Stimulated activated CD4-positive, alpha-beta T cell treated with anti-CD3 and anti-CD28 coated beads, Interleukin-1b, Interleukin-23, amount 100 ng/mL, for 1 hour (primary cell): ENCODE measurements around the gene NFX1.

Experiments
- DNase-seq, 2 donors: peaks; one replicate each; pipeline ENCODE4 v3.0.0-alpha.2; 2020; ENCODE audit warnings: low read depth in 2 of 2

NFX1 gene

DNA sequence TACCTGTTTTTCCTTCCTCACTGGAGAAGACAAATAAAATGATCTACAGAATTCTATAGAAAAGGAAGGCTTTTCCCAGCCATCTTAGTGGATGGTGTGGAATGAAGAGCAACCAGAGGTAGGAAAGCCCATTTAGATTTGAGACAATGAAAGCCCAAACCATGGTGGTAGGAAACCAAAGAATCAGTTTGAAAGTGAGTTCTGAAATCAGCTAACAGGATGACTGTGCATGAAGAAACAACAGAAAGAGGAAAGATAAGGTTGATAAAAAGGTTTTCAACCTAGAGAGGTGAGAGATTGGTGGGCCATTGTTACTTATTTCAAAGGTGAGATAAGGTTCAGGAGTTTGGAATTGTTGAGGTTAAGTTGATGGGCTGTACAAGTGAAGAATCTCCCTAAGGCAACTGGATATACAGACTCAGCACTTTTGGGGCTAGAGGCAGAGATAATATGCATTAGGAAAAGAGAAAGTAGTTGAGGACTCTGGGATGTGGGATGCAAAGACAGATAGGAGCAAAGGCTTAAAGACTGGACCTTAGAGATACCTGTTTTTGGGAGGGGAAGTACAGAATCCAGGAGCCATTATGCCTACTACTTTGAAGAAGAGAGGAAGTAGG lies 23.1 kb upstream of the NFX1 start:
- no peak for DNase-seq

DNA sequence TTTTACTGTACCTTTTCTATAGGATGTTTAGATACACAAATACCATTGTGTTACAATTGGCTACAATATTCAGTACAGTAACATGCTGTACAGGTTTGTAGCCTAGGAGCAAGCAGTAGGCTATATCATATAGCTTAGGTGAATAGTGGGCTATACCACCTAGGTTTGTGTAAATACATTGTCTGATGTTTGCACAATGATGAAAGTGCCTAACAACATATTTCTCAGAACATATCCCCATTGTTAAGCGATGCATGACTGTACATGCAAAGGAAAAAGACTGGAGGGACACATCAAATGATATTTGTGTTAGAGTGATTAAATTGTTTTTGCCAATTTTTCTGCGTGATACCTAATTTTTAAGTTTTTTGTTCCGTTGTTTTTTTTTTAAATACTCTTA lies 20.2 kb upstream of the NFX1 start:
- DNase-seq = no peak

DNA sequence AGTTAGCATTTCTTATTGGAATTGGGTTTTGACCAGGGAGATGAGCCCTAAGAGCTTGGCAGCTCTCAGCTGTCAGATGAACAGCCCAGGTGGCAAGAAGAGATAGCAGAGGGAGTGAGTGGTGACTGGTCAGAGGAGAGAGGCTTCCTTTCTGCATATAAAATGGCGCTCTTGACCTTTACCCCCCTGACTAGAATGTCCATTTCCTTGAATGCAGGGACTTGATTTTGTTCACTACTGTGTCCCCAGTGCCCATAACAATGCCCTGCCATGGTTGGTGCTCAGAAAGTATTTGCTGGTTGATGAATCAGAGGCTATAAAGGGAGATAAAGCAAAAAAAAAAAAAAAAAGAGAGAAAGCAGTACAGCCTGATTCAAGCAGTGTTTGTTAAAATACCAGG lies 18.3 kb upstream of the NFX1 start:
- DNase-seq = no peak

DNA sequence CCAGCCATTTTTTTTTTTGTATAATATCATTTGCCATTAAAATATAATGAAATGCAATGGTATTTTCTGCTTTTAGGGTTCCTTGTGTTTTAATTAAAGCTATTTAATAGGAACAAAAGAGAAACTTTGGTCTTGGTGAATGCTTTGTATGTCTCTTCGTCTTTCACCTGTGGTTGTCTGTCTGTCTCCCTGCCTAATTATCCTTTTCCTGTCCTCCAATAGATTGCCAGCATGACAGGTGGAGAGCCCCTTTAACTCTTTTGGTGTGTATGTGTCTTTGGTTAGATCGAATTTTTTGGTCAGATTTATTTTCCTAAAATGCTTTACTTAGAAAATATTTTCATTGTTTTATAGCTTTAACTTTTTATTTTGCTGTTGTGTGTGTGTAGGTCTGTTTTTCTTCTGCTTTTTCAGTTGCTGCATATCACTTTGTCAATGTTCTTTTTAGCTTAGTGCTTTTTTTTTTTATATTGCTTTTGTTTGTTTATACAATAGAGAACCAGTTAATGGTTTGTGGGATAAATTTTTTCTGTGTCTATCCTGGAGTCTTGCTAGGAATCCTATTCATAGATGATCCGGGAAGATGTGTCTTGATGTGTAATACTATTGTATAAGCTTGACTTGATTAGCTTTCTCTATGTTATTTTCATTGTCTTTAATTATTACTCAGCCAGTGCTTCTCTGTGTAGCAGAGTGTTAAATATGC lies 16.9 kb upstream of the NFX1 start:
- no peak for DNase-seq

DNA sequence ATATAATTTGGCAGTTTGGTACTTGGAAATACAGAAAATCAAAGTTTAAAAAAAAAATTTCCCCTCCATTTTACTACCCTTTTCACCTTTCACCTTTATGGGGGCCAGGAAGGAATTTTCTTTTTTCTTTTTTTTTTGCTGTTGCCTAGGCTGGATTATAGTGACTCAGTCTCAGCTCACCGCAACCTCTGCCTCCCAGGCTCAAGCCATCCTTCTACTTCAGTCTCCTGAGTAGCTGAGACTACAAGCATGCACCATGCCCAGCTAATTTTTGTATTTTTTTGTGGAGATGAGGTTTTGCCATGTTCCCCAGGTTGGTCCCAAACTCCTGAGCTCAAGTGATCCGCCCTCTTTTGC lies 16.4 kb upstream of the NFX1 start:
- no peak for DNase-seq

DNA sequence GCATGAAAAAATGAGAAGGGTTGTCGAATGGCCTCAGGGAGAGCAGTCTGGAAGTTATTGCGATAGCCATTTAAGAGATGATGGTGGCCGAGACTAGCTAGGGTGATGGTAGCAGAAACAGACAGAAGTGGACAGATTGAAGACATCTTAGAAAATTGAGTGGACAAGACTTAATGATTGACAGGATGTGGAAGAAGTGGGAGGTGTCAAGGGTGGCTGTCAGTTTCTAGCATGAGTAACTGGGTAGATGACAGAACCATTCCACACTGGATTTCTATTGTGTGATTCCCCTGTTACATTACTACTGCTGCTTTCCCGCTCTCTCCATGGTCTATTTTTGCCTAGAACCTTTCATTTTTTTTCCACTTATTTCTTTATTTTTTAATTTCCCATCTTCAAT lies 12.8 kb upstream of the NFX1 start:
- no peak for DNase-seq

DNA sequence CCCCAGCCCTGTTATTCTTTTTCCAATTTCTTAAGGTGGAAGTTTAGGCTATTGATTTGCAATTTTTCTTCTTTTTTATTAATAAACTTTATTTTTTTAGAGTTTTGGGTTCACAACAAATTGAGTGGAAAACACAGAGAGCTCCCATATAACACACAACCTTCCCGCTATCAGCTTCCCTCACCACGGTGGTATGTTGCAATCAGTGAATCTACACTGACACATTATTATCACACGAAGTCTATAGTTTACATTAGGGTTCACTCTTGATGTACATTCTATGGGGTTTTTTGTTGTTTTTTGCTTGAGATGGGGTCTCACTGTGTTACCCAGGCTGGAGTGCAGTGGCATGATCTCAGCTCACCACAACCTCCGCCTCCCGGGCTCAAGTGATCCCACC lies 4.8 kb upstream of the NFX1 start:
- DNase-seq = no peak

DNA sequence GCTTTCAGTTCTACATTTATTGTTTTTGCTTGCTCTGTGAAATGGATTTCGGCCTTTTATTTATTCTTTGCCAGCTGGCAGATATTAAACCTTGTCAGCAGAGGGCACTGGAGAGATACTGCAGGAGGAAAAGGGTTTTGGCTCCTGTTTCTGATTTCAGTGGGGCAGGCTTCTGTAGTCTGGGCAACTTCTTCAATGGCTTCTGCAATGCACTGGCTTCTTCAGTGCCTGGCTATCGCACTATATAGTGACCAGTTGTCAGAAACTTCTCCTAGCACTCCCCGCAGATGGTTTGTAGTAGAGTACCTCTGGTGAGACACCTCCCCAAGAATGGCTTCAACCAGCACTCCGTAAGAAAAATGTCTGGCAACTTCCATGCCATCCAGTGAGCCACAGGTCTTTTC lies 3.2 kb upstream of the NFX1 start:
- no peak for DNase-seq

DNA sequence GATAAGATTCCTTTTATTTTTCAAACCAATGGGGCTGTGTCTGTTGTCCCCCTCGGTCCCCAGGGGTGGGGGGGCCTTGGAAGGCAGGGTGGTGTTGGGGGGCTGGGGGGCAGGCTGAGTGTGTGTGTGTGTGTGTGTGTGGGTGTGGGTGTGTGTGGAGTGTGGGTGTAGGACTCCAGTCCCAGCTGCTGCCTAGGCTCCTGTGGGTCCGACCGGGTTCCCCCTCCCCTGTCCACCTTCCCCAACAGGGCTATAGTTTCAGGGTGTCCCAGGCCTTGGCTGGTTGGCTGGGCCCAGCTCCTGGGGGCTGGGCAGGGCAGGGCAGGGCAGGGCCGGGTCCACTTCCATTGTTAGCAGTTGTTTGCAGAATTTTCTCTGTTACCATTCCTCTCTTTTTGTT lies 2.1 kb upstream of the NFX1 start:
- no peak for DNase-seq

DNA sequence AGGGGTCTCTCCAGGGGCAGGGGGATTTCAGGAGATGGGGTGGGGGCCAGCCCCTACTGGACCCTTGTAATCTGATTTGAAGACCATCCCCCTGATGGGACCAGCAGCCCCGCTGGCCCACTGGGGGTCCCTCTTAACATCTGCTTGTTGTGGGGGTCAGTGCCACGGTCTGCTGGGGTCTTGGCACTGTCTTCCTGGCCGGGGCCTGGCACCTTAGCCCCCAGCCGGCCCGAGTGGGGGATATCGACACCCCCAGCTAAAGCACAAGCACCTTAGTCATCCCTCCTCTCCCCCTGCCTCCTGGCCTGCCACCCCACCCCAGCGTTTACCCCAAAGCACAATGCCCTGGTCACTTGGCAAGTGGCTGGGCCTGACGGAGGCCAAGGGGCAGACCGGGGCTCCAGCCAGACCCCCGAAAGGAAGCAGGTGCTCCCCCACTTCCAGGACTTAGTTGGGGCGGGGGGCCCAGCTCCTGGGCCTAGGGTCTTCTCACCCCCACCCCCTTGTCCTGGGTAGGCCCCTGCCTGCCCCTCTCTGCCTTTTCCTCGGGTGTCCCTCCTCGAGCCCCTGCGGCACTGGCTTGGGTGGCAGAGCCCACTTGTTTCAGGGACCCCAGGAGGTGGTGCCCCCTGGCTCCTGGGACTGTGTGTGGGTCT lies 1.4 kb upstream of the NFX1 start:
- no peak for DNase-seq

DNA sequence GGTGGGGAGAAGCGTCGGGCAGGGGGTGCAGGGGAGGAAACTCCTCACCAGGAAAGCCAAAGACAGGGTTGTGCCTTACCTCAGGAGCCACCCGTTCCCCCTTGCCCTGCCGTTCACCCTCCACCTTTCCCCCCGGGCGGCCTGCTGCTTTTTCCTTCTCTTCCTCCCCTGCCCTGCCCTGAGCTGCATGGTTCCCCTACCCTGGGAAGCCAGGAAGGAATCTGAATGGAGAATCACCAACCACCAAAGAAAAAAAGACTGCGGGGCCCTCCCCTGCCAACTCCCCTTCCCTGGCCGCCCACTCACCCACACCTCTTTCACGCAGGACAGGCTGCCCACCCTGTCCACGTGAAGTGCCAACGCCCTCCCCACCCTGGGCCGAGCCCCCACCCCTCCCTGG lies 820 bp upstream of the NFX1 start:
- no peak for DNase-seq

DNA sequence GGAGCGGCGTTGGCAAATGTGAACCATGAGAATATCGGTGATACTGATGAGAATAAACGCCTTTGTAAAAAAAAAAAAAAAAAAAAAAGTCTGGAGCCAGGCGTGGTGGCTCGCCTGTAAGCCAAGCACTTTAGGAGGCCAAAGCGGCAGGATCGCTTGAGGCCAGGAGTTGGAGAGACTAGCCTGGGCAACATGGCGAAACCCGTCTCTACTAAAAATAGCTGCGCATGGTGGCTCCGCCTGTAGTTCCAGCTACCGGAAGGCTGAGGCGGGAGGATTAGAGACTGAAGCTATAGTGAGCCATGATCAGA lies 425 bp upstream of the NFX1 start:
- no peak for DNase-seq

DNA sequence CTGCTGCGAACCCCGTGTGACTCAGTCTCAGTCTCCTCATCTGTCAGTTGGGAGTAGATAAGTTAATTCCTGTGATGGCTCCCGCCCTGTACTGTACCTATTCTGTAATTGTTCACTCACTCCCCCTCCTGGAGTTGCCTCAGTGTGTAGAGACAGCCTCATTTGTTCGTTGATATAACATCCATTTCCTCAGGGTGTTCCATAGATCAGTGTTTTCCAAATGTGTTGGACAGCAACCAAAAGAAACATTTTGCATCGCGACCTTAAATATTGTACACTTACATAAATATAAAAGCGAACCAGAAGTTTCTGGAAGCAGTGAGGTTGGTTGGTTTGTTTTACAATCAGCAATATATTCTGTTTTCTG lies 698 bp downstream of the NFX1 start:
- DNase-seq = no peak

DNA sequence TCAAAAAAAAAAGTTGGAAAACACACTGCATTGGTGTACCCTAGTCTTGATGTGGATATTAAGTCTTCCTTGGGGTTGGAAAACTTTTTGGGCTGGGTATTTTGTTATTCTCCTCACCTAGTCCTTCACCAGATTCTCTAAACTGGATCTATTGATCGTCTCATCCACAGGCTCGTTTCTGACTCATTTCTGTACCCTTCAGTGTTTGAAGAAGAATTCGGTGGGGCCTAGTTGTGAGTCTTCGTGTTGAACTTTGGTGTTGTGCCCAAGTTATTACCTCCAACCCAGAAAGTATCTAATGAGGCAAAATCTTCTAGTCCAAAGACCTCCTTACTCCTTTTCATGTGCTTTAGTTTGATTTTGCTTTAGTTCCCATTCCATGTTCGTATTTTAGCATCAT lies 1.6 kb downstream of the NFX1 start:
- no peak for DNase-seq

DNA sequence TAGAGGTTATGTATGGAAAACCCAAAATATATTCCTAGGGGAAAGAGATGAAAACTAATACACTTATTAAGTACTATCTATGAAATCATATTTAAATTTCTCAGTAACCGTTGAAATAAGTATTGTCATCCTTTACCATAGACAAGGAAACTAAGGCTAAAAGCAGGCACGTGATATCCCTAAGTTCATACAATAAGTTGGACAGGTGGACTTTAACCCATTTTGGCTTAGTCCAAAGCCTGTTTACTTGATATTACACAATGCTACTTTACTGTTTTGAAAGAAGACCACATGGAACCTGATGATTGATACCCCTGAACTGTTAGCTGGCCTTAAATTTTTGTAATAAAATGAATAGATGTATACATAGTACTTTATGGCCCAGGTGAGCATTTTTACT lies 3.5 kb downstream of the NFX1 start:
- DNase-seq = no peak

DNA sequence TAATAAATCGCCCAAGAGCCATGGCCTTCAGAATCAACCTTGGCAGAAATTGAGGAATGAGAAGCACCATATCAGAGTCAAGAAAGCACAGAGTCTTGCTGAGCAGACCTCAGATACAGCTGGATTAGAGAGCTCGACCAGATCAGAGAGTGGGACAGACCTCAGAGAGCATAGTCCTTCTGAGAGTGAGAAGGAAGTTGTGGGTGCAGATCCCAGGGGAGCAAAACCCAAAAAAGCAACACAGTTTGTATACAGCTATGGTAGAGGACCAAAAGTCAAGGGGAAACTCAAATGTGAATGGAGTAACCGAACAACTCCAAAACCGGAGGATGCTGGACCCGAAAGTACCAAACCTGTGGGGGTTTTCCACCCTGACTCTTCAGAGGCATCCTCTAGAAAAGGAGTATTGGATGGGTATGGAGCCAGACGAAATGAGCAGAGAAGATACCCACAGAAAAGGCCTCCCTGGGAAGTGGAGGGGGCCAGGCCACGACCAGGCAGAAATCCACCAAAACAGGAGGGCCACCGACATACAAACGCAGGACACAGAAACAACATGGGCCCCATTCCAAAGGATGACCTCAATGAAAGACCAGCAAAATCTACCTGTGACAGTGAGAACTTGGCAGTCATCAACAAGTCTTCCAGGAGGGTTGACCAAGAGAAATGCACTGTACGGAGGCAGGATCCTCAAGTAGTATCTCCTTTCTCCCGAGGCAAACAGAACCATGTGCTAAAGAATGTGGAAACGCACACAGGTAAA lies 4.5 kb downstream of the NFX1 start:
- no peak for DNase-seq

DNA sequence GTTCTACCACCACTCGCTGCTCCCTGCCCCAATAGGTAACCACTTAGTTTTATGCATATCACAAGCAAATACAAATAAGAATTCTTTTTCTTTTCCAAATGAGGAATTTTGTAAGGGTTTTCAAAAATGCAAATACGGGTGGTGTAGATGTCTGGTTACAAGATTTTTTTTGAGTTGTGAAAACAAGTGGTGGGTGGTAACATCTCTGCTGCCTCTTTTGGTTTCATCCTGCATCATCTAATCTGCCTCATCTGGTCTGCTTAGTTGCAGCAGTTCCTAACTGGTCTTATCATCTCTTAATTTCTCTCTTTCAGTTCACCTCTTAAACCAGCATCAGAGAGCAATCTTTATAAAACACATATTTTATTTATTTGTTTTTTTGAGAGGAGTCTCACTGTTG lies 5.3 kb downstream of the NFX1 start:
- DNase-seq = no peak

DNA sequence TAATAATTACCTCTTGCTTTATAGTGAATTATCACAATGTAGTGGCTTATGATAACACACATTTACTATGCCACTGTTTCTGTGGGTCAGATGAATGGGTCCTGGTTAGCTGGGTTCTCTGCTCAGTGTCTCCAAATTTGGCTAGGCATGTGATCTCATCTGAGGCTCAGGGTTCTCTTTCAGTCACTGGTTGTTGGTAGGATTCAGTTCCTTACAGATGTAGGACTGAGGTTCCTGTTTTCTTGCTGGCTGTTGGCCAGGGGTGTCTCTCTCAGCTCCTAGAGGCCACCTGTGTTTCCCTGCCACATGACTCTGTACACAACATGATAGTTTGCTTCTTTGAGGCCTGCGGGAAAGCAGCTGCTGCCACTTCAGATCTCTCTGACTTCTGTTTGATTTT lies 7.1 kb downstream of the NFX1 start:
- DNase-seq = no peak

DNA sequence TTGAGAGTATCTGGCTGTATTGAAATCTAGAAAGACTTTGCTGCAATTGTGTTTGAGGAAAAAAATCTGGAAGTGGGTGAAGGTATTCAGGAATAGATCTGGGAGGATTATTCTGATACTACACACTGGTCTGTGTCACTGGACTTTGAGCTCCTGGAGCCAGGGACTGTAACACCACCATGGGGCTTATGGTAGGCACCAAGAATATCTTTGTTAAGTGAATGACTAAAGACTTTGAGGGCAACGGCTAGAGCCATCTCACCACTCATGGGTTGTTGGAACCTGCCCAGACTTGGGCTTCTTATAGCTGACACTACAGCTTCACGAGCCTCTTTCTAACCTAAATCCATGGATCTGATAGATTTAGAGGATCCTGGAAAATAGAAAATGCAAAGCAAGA lies 10.2 kb downstream of the NFX1 start:
- DNase-seq = no peak

DNA sequence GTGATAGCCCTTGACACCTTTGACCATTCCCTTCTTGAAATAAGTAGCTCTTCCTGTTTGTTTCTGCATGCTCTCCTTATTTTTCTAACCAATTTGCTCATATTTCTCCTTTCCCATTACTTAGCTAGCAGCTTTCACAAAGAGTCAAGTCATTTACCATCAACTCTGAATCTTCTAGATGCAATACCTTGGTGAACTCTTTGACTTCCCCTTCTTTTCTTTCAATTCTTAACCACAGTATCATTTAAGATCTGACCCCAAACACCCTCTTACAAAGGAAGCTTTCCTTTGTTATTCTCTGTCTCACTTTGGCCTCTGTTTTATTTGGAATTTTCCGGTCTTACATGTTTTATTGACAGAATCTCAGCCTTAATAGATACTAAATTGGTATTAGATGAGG lies 14.0 kb downstream of the NFX1 start:
- no peak for DNase-seq

DNA sequence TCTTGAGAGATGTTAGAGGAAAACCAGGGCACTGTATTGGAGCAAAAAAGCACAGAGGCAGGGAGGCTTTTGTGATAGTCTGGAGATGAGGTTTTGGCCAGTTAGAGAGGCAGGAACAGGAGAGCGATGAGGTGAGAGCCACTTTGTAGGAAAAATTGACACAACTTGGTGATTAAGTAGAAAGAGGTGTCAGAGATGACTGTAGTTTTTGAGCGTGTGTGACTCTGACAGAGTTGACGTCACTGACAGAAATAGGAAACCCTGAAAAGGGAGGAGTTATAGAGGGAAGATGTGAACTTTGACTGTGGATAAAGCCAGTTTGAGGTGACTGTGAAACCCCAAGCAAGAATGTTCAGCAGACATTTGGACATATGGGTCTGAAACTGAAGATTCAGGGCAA lies 15.7 kb downstream of the NFX1 start:
- no peak for DNase-seq

DNA sequence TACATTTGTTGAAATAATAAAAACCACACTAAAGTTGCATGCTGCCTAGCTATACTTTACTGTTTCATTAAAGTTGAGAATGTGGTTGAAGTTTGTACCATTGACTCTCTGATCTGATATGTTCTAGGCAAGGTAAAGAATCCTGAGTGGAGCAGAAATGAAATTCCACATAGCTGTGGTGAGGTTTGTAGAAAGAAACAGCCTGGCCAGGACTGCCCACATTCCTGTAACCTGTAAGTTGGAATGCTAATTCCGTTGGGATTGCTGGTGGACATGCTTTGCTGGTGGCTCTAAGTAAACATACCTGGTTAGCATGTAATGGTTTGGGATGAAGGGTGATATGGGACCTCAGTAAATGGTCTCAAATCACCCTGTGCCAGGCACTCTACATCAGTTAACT lies 16.8 kb downstream of the NFX1 start:
- DNase-seq = no peak

DNA sequence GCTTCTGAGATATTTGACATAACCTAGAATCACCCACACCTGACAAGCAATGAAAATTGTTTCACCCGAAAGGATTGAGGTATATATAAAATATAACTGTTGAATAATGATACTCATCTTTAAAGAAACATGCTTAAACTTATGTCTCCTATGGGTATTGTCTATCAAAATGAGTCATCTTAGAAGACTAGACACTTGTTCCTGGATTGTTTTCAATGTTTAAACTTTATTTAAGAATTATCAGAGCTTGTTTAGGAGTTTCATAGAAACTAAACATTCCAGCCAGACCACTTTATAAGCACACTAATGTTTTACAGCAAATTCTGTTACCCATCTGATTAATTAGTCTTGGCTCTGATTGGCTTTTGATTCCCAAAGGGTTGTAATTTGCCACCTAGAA lies 19.6 kb downstream of the NFX1 start:
- no peak for DNase-seq
